Transverse colon (tissue), 4 donors: ENCODE results near the gene HIPK4. TPM values are rescaled to one million over a fixed set of nuclear protein-coding genes. Genes with fewer than 3 reads are reported as not detected.

Experiments
- DNase-seq: peaks from one replicate; pipeline ENCODE4 v3.0.0-alpha.2; 2019
- H3K27ac ChIP-seq, 4 donors: fragments of 200-600 bp; sonication (generic); 2 replicates each; pipeline ENCODE4 v1.5.1; 2016 to 2018; ENCODE audit warnings: inconsistent platforms in 4 of 4
- H3K27me3 ChIP-seq: fragments of 200-600 bp; sonication (generic); 2 replicates; pipeline ENCODE4 v1.5.1; 2017; ENCODE audit warnings: inconsistent platforms
- H3K36me3 ChIP-seq, 4 donors: fragments of 200-600 bp; sonication (generic); 2 replicates each; pipeline ENCODE4 v1.5.1; 2017 to 2019; ENCODE audit warnings: inconsistent platforms in 4 of 4
- H3K4me1 ChIP-seq, 4 donors: fragments of 200-600 bp; sonication (generic); 2 replicates each; pipeline ENCODE4 v1.5.1; 2017 to 2020; ENCODE audit warnings: inconsistent platforms in 4 of 4
- H3K4me3 ChIP-seq, 4 donors: fragments of 200-600 bp; sonication (generic); 1 replicate in 1 of 4; 2 replicates in 3 of 4; pipeline versions ENCODE4 v1.5.1 to v1.6.1; 2017 to 2019; ENCODE audit warnings: inconsistent platforms in 4 of 4
- H3K9me3 ChIP-seq, 2 donors: fragments of 200-600 bp; sonication (generic); 2 replicates each; pipeline ENCODE4 v1.5.1; 2017 to 2019; ENCODE audit warnings: inconsistent platforms in 2 of 2
- EP300 ChIP-seq: sonication (generic); formaldehyde crosslinking; IDR thresholded peaks from one replicate; pipeline ENCODE4 v1.6.1; 2017; ENCODE audit warnings: antibody characterized with exemption, low read depth
- POLR2A ChIP-seq: fragments of 450-650 bp; IDR thresholded peaks from one replicate; pipeline ENCODE4 v1.6.1; 2016; ENCODE audit warnings: antibody characterized with exemption, mild to moderate bottlenecking, moderate library complexity
- POLR2AphosphoS5 ChIP-seq, 3 donors: sonication (generic); formaldehyde crosslinking; IDR thresholded peaks; one replicate each; pipeline ENCODE4 v1.6.1; 2016; ENCODE audit warnings: antibody characterized with exemption in 3 of 3
- WGBS, 2 donors: methylation state at CpG; one replicate each; pipeline ENCODE4 v1.1.5; 2018; ENCODE audit warnings: low coverage in 1 of 2; 5-methylcytosine and 5-hydroxymethylcytosine counted together
- in situ Hi-C, 4 donors: fragments of 200-750 bp; cut with MboI; loops; one replicate each; pipeline versions ENCODE4 v1.15.0 to v1.15.1; 2017; ENCODE audit warnings: low sequenced_read_pairs in 3 of 4, low pct_ligation_motif_present in 1 of 4, low pct_unique_long_range_greater_than_20kb in 1 of 4
- intact Hi-C: fragments of 100-400 bp; cut with DNase I; formaldehyde crosslinking; loops from one replicate; pipeline ENCODE4 v1.15.1; 2023; ENCODE audit warnings: low total_unique reads
- total RNA-seq, 4 donors: library from RNA; depleted of rRNA; stranded (reverse); fragments of >200 nt; gene quantifications; one replicate each; pipeline ENCODE4 v1.1.0, GENCODE V29; 2016
- TF ChIP-seq, protein P1 (sequence below), 5 experiments: fragments of 200-600 bp in 3 of 5; fragments of 450-650 bp in 2 of 5; sonication (generic) in 3 of 5; IDR thresholded peaks; 1 replicate in 2 of 5; 2 replicates in 3 of 5; pipeline ENCODE4 v1.5.1; 2016 to 2017; ENCODE audit warnings: antibody characterized with exemption in 5 of 5, inconsistent platforms in 3 of 5, mild to moderate bottlenecking in 2 of 5, moderate library complexity in 1 of 5

HIPK4 gene
- total RNA-seq, 4 donors from 2014 or later = 0.48 TPM; not detected in 3

GRCh38 chr19:40416918-40417642, 27.1 kb upstream of the HIPK4 start:
- DNase-seq = peak; percentile 60
- no peaks in the 10 kb centered on the region for H3K36me3 ChIP-seq
- intact Hi-C loops (no loop called here), in situ Hi-C loops (loop anchor here in 1 of 4 donors (25.0 kb wide), 1 partner anchor 130 kb away; the partner anchor contains the start of gene AKT2)
- H3K27me3 ChIP-seq = no peaks in the 10 kb centered on the region
- no peak overlapping the region for H3K4me3 ChIP-seq
- H3K9me3 ChIP-seq = no peaks in the 10 kb centered on the region
- peak overlapping the region; percentile 47 to 80 (median 71) for H3K27ac ChIP-seq
- peaks cover 8 to 24% (median 9%) of the 10 kb centered on the region in 4 donors for H3K4me1 ChIP-seq
- no peak for TF ChIP-seq EP300
- TF ChIP-seq POLR2AphosphoS5 (IDR thresholded peaks at IDR 0.05) = peak in 2 of 3 donors; percentile 12 to 59
- peak; percentile 20 for TF ChIP-seq POLR2A
- TF ChIP-seq, protein P1, sequence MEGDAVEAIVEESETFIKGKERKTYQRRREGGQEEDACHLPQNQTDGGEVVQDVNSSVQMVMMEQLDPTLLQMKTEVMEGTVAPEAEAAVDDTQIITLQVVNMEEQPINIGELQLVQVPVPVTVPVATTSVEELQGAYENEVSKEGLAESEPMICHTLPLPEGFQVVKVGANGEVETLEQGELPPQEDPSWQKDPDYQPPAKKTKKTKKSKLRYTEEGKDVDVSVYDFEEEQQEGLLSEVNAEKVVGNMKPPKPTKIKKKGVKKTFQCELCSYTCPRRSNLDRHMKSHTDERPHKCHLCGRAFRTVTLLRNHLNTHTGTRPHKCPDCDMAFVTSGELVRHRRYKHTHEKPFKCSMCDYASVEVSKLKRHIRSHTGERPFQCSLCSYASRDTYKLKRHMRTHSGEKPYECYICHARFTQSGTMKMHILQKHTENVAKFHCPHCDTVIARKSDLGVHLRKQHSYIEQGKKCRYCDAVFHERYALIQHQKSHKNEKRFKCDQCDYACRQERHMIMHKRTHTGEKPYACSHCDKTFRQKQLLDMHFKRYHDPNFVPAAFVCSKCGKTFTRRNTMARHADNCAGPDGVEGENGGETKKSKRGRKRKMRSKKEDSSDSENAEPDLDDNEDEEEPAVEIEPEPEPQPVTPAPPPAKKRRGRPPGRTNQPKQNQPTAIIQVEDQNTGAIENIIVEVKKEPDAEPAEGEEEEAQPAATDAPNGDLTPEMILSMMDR (IDR thresholded peaks at IDR 0.05) = no peak
- 32 to 44% methylated on average over 3 to 16 of the region's 16 CpGs for WGBS, 2 donors

DNA sequence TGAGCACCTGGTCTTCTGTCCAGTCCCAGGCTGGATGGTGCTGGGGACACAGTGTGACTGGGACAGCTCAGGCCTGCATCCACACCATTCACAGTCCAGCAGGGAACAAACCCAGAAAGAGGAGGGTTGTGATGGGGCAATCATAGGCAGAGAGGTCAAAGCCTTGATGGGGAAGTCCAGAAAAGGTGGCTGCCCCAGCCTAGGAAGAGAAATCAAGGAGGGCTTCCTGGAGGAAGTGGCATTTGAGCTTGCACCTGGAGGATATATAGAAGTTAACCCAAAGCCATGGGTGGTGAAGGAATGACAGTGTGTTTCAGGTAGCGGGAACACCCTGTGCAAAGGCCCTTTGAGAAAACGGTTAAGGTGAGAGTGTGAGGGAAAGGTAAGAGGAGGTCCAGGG, 25.8 kb upstream of the HIPK4 start:
- Histone ChIP-seq H3K27ac (no peak overlapping the region), H3K27me3 (no peaks in the 10 kb centered on the region), H3K9me3 (no peaks in the 10 kb centered on the region), H3K36me3 (no peaks in the 10 kb centered on the region), H3K4me1 (peaks cover 0 to 16% (median 0%) of the 10 kb centered on the region in 4 donors), H3K4me3 (no peak overlapping the region)
- TF ChIP-seq POLR2AphosphoS5 (IDR thresholded peaks at IDR 0.05) (no peak), EP300 (no peak)
- DNase-seq = no peak
- 82 to 93% methylated on average over 2 of the region's 2 CpGs for WGBS, 2 donors
- intact Hi-C loops (no loop called here), in situ Hi-C loops (loop anchor here in 1 of 4 donors (25.0 kb wide), 1 partner anchor 128 kb away; the partner anchor contains the start of gene AKT2)

GRCh38 chr19:40414542-40415535, 24.9 kb upstream of the HIPK4 start:
- no peak overlapping the region for H3K27ac ChIP-seq
- in situ Hi-C loops (loop anchor here in 1 of 4 donors (25.0 kb wide), 1 partner anchor 128 kb away; the partner anchor contains the start of gene AKT2), intact Hi-C loops (no loop called here)
- peaks cover 0 to 11% (median 0%) of the 10 kb centered on the region in 4 donors for H3K4me1 ChIP-seq
- no peak overlapping the region for H3K4me3 ChIP-seq
- H3K27me3 ChIP-seq = no peaks in the 10 kb centered on the region
- DNase-seq = no peak
- no peaks in the 10 kb centered on the region for H3K36me3 ChIP-seq
- no peaks in the 10 kb centered on the region for H3K9me3 ChIP-seq
- no peak for TF ChIP-seq POLR2A
- TF ChIP-seq EP300 = no peak
- no peak for TF ChIP-seq POLR2AphosphoS5 (IDR thresholded peaks at IDR 0.05)
- TF ChIP-seq, protein P1 (IDR thresholded peaks at IDR 0.05) = no peak
- WGBS, 2 donors = 90 to 91% methylated on average over 6 to 14 of the region's 21 CpGs

DNA sequence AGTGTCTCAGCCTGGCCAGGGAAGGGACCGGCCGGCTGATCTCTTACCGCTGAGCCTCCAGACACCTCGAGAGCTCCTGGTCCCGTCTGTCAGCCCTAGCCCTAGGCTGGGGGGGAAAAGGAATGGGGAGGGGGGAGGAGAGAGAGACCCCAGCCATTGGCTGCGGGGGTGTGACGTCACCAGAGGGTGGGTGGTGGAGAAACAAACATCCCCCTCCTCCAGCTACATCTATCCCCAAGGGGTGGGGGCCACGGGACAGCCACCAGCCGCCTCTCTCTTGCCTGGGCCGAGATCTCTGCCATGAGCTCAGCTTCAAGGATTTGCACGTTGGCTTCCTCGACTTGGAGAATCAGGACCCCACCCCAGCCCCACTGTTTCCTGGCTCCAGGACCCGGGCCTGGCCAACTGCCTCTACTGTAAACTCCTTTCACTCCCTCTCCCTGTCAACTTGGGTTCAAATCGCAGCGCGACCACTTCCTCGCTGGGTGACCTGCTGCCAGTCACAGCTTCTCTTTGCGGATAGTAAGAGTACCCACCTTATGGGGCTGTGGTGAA, 23.4 kb upstream of the HIPK4 start, which contains the start of gene PRX:
Gene PRX, minus strand, starts transcription at position 88 of the 555 bp plus-strand sequence. CDS start 5,446 bp downstream, outside the sequence.
- TF ChIP-seq POLR2AphosphoS5 (IDR thresholded peaks at IDR 0.05) (no peak), POLR2A (no peak), EP300 (no peak)
- TF ChIP-seq, protein P1 (IDR thresholded peaks at IDR 0.05) = no peak
- 46 to 63% methylated on average over 5 to 18 of the region's 18 CpGs for WGBS, 2 donors
- H3K27ac ChIP-seq = peak within 1 kb of the TSS in 1 of 4 donors; percentile 51
- no peaks in the 10 kb centered on the region for H3K36me3 ChIP-seq
- peaks cover 0 to 11% (median 0%) of the 10 kb centered on the region in 4 donors for H3K4me1 ChIP-seq
- no peaks in the 10 kb centered on the region for H3K9me3 ChIP-seq
- no peak within 1 kb of the TSS for H3K4me3 ChIP-seq
- intact Hi-C loops = no loop called here
- no peak for DNase-seq
- no peaks in the 10 kb centered on the region for H3K27me3 ChIP-seq
- in situ Hi-C loops = loop anchor here in 1 of 4 donors (25.0 kb wide), 1 partner anchor 126 kb away; the partner anchor contains the start of gene AKT2
